ENCODE results near the gene DBNDD1. TPM values are rescaled to one million over a fixed set of nuclear protein-coding genes. Genes with fewer than 3 reads are reported as not detected.

DBNDD1 gene
- total and polyA plus RNA-seq, 2 donors (not counting 3 experiments of a cell fraction or from before 2014, with no cell fraction given) = 28.2 to 45.7 TPM

DNA sequence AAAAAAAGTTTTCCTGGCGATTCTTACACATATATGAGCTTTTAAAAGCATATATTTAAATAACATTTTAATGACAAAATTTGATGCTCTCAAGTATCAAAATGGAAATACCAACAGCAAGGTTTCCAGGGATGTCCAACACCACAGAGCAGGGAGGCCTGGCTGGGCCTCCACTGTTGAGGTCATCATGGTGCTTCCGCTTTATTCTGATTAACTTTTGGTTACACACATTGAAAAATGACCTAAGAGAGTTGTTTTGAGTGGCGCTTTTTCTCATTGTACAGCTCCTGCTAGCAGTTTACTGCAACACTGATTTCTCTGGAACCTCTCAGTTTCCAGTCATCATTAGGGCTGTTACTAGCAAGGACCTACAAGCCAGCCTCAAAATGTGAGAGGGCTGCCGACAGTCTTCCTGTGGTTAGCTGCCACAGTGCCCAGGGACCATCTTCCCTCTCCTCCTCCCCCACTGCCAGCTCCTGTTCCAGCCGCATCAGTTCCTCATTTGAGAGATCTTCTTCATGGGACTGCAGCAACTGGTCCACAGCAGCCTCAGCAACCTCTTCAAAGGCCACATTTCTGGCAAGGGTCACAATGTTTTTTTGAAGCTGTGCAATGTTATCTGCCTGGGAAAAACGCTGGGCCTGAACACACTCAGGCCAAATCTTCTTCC, 49.4 kb downstream of the DBNDD1 start:
- ChIA-PET CTCF (interaction anchor here (0.6 to 1.3 kb wide), 2 partner anchors 192 to 264 kb away, joined by 3 read pairs; no protein-coding TSS in a partner anchor), POLR2A (no interaction called here)
- no TSS peak for BruUV-seq (replicated peaks)

More for the DNA sequence above, 49.4 kb downstream of the DBNDD1 start:
- Histone ChIP-seq H3K27me3 (ENCODE audit: control insufficient read depth in 2 of 2, insufficient read depth in 2 of 2, low read length in 2 of 2) (no peaks in the 10 kb centered on the region), H3K27ac (ENCODE audit: insufficient read depth, low read depth, low read length) (no peak overlapping the region), H3K4me3 (replicated peaks in 1 of 3; ENCODE audit: insufficient read depth in 1 of 3, low read depth in 1 of 3, low read length in 3 of 3) (no peak overlapping the region), H3K4me2 (ENCODE audit: insufficient read depth, low read length) (no peak overlapping the region), H3K36me3 (ENCODE audit: control insufficient read depth in 2 of 2, extremely low read depth in 1 of 2, insufficient read depth in 2 of 2, low read length in 2 of 2) (peaks cover 2 to 7% of the 10 kb centered on the region in 2 experiments), H4K20me1 (replicated peaks; ENCODE audit: control insufficient read depth, extremely low read depth, insufficient read depth, low read length) (no peaks in the 10 kb centered on the region), H3K9me3 (replicated peaks; ENCODE audit: control insufficient read depth, insufficient read depth, low read length) (no peaks in the 10 kb centered on the region), H3K4me1 (ENCODE audit: control insufficient read depth, extremely low read depth, insufficient read depth, low read length) (peaks cover 20% of the 10 kb centered on the region), H3K9me1 (replicated peaks; ENCODE audit: control insufficient read depth, extremely low read depth, insufficient read depth, low read length) (no peaks in the 10 kb centered on the region), H3K9ac (replicated peaks; ENCODE audit: extremely low read depth, insufficient read depth, low read length) (no peak overlapping the region), H2AFZ (ENCODE audit: low read depth, low read length) (no peak overlapping the region), H3K79me2 (ENCODE audit: control insufficient read depth, insufficient read depth, low read length) (peaks cover 36% of the 10 kb centered on the region)
- no peak for FAIRE-seq
- TF ChIP-seq, protein P1, sequence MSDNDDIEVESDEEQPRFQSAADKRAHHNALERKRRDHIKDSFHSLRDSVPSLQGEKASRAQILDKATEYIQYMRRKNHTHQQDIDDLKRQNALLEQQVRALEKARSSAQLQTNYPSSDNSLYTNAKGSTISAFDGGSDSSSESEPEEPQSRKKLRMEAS (IDR thresholded peaks at IDR 0.05; ENCODE audit: insufficient read depth, insufficient read length) = no peak
- no peak for TF ChIP-seq POLR2A (IDR thresholded peaks at IDR 0.05; ENCODE audit: low read depth, low read length)
- TF ChIP-seq POLR2AphosphoS5 (IDR thresholded peaks at IDR 0.05; ENCODE audit: insufficient read depth, low read depth, low read length) = no peak
- TF ChIP-seq JUN (IDR thresholded peaks at IDR 0.05; ENCODE audit: borderline replicate concordance, insufficient read depth, insufficient read length, low read depth) = no peak
- TF ChIP-seq GATA2 (IDR thresholded peaks at IDR 0.05; ENCODE audit: insufficient read depth, insufficient read length, low read depth, low read length) = no peak
- TF ChIP-seq FOS (IDR thresholded peaks at IDR 0.05; ENCODE audit: borderline replicate concordance, insufficient read depth, low read length) = no peak
- no peak for TF ChIP-seq MYC (IDR thresholded peaks at IDR 0.05; ENCODE audit: low read depth, low read length)
- no peak for TF ChIP-seq EZH2 (IDR thresholded peaks at IDR 0.05; ENCODE audit: borderline replicate concordance, low read depth, low read length, severe bottlenecking)
- TF ChIP-seq, protein P2, sequence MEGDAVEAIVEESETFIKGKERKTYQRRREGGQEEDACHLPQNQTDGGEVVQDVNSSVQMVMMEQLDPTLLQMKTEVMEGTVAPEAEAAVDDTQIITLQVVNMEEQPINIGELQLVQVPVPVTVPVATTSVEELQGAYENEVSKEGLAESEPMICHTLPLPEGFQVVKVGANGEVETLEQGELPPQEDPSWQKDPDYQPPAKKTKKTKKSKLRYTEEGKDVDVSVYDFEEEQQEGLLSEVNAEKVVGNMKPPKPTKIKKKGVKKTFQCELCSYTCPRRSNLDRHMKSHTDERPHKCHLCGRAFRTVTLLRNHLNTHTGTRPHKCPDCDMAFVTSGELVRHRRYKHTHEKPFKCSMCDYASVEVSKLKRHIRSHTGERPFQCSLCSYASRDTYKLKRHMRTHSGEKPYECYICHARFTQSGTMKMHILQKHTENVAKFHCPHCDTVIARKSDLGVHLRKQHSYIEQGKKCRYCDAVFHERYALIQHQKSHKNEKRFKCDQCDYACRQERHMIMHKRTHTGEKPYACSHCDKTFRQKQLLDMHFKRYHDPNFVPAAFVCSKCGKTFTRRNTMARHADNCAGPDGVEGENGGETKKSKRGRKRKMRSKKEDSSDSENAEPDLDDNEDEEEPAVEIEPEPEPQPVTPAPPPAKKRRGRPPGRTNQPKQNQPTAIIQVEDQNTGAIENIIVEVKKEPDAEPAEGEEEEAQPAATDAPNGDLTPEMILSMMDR (IDR thresholded peaks at IDR 0.05; ENCODE audit: extremely low read depth in 1 of 2, insufficient read depth in 1 of 2, low read depth in 1 of 2, low read length in 2 of 2) = no peak
- dilution Hi-C loops (cut with MboI; ENCODE audit: extremely low pct_ligation_motif_present, low sequenced_read_pairs) = no loop called here
- intact Hi-C loops (cut with micrococcal nuclease) = no loop called here
- DNase-seq (ENCODE audit: low read depth, low spot score) = no peak
